Measurements from ENCODE around the gene MRPS23.

MRPS23 gene

GRCh38 chr17:57849874-57850754, at the start of gene MRPS23:
TSS of gene MRPS23 (minus strand) at chr17:57850044. CDS start at chr17:57850010, 34 bp downstream.
- peak; percentile 100 for DNase-seq

- DNase-seq, result no peak
These were observed 49.5 kb upstream of the MRPS23 start for GRCh38 chr17:57899391-57899790.

GRCh38 chr17:57898487-57899311, 48.9 kb upstream of the MRPS23 start:
- no peak for DNase-seq

- no peak for DNase-seq
These were observed 45.7 kb upstream of the MRPS23 start for GRCh38 chr17:57895382-57896060.

DNA sequence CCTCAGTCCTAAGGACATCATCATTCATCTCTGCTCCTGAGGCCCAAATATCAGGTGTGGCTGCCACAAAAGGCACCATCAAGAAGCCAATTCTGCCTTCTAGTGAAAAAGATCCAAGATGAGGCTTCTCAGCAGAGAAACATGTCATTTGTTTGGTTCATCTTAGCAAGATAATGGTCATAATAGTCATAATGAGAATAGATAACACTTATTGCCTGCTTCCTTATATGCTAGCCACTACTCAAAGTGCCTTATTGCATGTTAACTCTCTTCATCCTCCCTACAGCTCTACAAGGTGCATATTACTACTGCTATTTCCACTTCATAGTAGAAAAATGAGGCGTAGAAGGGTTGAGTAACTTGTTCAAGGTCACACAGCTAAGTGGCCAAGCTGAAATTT, 45.0 kb upstream of the MRPS23 start:
- no peak for DNase-seq

GRCh38 chr17:57892820-57893595, 43.2 kb upstream of the MRPS23 start:
- DNase-seq, result peak; percentile 81

DNA sequence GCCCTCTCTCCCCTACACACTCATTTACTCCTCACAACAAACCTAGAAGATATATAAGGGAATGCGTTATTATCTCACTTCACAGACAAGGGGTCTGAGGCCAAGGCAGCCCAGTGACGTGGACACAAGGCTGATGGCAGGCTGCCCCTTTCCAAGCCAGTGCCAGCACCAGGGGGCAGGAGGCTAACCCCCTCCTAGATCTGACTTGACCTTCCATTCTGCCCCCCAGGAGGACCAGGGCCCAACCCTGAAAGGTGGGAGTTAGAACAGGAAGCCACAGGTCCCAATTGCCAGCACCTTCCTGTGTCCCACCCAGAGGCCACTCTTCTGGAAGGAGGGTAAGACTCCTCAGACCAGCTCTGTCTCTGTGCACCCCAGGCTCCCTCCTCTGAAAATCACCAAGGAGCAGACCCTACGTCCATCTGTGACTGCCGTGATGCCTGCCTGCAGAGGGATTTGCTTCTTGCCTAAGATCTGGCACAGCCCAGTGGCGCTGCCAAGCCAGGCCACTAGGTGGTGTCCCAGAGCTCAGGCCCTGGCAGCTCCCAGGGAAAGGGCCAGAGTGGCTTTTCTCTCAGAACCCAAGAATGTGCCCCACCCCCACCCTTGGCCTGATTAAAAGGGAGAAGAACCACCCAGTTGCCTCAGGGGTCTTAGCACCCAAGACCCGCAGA, 42.4 kb upstream of the MRPS23 start:
- DNase-seq, result peak; percentile 74

DNA sequence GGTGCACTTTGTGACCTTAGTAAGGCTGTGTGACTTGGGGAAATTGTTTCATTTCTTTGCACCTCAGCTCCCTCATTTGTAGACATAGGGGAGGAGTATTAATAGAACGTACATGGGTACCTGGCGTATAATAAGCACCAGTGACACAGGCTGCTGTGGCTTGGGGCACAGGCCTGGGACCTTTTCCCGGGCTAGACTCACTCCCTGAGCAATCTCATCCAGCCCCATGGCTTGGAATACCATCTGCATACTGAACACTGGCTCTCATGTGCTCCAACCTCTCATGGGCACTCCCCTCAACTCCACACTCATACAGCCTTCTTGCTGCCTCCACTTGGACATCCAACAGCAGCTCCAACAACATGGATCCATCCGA, 41.0 kb upstream of the MRPS23 start:
- DNase-seq, result no peak

- DNase-seq, result peak; percentile 85
These were observed 40.3 kb upstream of the MRPS23 start for GRCh38 chr17:57889892-57890856.

GRCh38 chr17:57889252-57889651, 39.4 kb upstream of the MRPS23 start:
- no peak for DNase-seq

DNA sequence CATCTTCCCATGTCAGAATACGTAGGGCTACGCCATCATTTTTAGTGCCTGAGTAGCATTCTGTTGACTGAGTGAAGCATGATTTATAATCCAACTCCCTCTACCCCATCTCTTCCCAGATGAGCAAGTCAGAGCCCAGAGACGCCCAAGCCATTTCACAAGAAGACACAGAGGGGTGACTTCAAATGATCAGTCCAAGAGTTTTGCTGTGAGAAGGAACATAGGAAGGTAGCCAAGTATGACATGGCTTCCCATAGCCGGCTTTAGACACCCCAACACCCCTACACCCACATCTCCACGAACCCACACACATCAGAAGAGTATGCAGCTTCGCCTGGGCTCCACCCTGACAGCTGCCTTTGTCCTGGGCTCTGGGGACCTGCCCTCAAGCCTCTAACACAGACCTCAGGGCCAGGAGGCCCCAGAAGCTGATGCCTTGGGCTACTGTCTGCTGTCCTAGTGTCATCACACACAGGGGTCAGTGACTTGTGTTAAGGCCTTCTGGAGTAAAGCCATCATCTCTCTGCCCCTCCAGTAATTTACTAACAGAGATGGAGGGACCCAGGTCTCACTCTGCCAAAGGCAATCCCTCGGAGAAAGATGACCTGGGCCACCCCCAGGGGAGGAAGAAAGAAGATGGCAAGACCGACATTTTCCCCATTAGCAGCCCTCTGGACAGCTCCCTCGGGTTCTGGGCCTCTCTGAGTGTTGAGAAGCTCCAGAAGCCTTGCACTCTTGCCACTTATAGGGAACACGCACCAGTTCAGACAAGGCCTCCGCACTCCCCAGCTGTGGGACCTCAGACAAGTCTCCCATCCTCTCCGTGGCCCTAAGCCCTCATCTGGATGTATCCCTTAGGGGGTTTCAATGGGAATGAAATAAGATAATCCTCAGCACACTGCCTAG, 38.7 kb upstream of the MRPS23 start:
- DNase-seq, result no peak

DNA sequence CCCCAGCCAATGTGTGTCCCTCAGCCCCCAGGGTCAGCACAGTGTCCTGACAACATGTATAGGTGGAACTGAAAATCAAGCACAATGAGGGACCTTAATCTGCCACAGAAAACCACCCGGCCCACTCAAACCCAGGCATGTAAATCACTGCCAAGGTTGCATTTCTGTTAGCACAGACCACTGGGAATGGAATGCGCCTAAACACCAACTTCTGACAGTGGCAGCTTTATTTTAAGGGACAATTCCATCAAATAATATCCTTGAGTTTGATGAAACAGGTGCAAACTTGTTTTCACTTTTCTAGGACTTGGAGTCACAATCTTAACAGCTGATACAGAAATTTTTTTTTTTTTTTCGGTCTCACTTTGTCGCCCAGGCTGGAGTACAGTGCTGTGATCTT, 37.3 kb upstream of the MRPS23 start:
- DNase-seq, result no peak

DNA sequence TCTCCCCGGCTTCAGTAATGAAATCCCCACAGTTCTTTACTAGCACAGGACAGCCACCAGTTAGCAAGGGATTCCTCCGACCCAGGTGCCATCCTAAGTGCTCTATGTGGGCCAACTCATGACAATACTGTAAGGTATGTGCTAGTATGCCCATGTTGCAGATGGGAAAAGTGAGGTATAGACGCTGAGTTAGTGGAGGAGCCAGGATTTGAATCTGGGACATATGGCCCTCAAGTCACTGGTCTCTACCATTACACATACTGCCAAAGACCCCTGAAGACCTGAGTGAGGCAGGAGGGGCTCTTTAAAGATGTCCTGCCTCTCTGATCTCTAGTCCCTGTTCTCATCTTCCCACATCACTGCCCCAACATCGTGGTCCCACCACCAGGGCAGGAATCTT, 36.2 kb upstream of the MRPS23 start:
- no peak for DNase-seq

- no peak for DNase-seq
These were observed 35.5 kb upstream of the MRPS23 start for GRCh38 chr17:57885148-57885915.

- DNase-seq, result no peak
These were observed 32.0 kb upstream of the MRPS23 start for GRCh38 chr17:57881783-57882351.

DNA sequence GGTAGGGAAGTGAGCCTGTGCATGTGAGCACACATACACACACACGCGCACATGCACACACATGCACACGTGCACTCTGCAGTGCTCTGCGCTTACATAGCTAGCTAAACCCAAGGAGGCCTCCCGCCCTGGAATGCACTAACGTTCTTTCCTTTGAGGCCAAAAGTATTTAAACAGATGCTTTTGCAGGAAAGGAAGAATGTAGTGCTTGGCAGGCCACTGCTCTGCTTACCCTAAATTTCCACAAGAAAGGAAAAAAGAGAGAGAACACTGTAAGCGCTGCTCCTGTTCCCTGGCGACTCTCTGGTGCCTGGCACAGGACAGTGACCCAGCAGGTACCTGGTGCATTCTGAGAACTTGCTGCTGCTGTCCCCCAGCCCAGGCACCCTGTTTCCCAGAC, 31.3 kb upstream of the MRPS23 start:
- DNase-seq, result no peak

DNA sequence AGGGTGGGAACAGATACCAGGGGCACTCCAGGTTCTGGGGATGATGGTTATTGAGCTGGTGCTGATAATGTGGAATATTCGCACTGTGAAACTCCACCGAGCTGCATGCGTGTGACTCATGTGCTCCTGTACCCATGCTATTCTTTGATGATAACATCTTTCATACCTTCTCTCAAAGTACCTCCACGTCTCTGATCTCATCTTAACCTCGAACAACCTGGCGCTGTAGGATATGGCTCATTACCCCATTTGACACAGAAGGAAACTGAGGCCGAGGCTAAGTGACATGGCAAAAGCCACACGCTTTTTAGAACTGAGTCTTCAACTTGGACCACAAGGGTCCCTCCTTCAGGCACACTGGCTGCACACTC, 30.2 kb upstream of the MRPS23 start:
- DNase-seq, result no peak

- no peak for DNase-seq
These were observed 29.7 kb upstream of the MRPS23 start for GRCh38 chr17:57879437-57880085.
